NCI-H69 (cell line): ENCODE results near the gene TBCE.
A peak's percentile ranks its signal among the peaks of the same experiment; 100 is the strongest.

Source experiments
- DNase-seq: peaks from one replicate; lab custom pipeline; 2025; lab: John Stamatoyannopoulos, UW

TBCE gene

GRCh38 chr1:235409042-235409820 lies 42.0 kb downstream of the TBCE start:
- no peak for DNase-seq

- no peak for DNase-seq
These were observed 43.2 kb downstream of the TBCE start for GRCh38 chr1:235410467-235410866.

GRCh38 chr1:235411489-235412486 lies 44.6 kb downstream of the TBCE start:
- DNase-seq, result peak; percentile 15

GRCh38 chr1:235415008-235415904 lies 48.0 kb downstream of the TBCE start:
- peak; percentile 67 for DNase-seq

GRCh38 chr1:235416662-235417049 lies 49.4 kb downstream of the TBCE start:
- no peak for DNase-seq

- peak; percentile 31 for DNase-seq
These were observed 50.0 kb downstream of the TBCE start for GRCh38 chr1:235417086-235417697.

GRCh38 chr1:235421751-235422150 lies 54.5 kb downstream of the TBCE start:
- peak; percentile 9 for DNase-seq

GRCh38 chr1:235423214-235423652 lies 56.0 kb downstream of the TBCE start:
- no peak for DNase-seq

GRCh38 chr1:235424092-235424491 lies 56.9 kb downstream of the TBCE start:
- no peak for DNase-seq

GRCh38 chr1:235425357-235425756 lies 58.1 kb downstream of the TBCE start:
- DNase-seq, result no peak

GRCh38 chr1:235426143-235426542 lies 58.9 kb downstream of the TBCE start:
- DNase-seq, result no peak

- DNase-seq, result no peak
These were observed 59.5 kb downstream of the TBCE start for GRCh38 chr1:235426680-235427079.

- no peak for DNase-seq
These were observed 60.2 kb downstream of the TBCE start for GRCh38 chr1:235427447-235427846.

- DNase-seq, result no peak
These were observed 61.9 kb downstream of the TBCE start for GRCh38 chr1:235429143-235429542.

GRCh38 chr1:235430991-235431390 lies 63.8 kb downstream of the TBCE start:
- DNase-seq, result no peak

- DNase-seq, result no peak
These were observed 66.8 kb downstream of the TBCE start for GRCh38 chr1:235434001-235434400.

GRCh38 chr1:235441159-235441685 lies 74.0 kb downstream of the TBCE start:
- DNase-seq, result no peak

GRCh38 chr1:235442788-235443429 lies 75.7 kb downstream of the TBCE start:
- DNase-seq, result no peak

- no peak for DNase-seq
These were observed 81.4 kb downstream of the TBCE start for GRCh38 chr1:235448616-235449015.

GRCh38 chr1:235450433-235450832 lies 83.2 kb downstream of the TBCE start:
- no peak for DNase-seq
